Parathyroid adenoma (tissue), 2 donors: Measurements from ENCODE around the gene TADA2A.
"Not testable (repeated sequence)": the region's sequence is repeated elsewhere in the genome, so short reads cannot be mapped to it uniquely, and the experiment has no call there.

Experiments used
- H2AFZ ChIP-seq: fragments of 300-600 bp; sonication (generic); one replicate; pipeline ENCODE4 v1.7.0; 2017; ENCODE audit warnings: antibody characterized with exemption, mild to moderate bottlenecking
- H3K27ac ChIP-seq: fragments of 300-600 bp; sonication (generic); one replicate; pipeline ENCODE4 v1.7.0; 2017
- H3K27me3 ChIP-seq: fragments of 300-600 bp; sonication (generic); one replicate; pipeline ENCODE4 v1.7.0; 2017; ENCODE audit warnings: low read length; ENCODE audit not compliant: control insufficient read depth, insufficient read depth
- H3K36me3 ChIP-seq: fragments of 300-600 bp; sonication (generic); one replicate; pipeline ENCODE4 v1.7.0; 2017; ENCODE audit warnings: low read length; ENCODE audit not compliant: control insufficient read depth, insufficient read depth
- H3K4me1 ChIP-seq: fragments of 300-600 bp; sonication (generic); one replicate; pipeline ENCODE4 v1.7.0; 2017; ENCODE audit warnings: control low read depth
- H3K4me2 ChIP-seq: fragments of 300-600 bp; sonication (generic); one replicate; pipeline ENCODE4 v1.7.0; 2017; ENCODE audit warnings: low read length
- H3K4me3 ChIP-seq: fragments of 300-600 bp; sonication (generic); one replicate; pipeline ENCODE4 v1.7.0; 2017; ENCODE audit warnings: low read depth, low read length
- H3K79me2 ChIP-seq: fragments of 300-600 bp; sonication (generic); one replicate; pipeline ENCODE4 v1.7.0; 2017; ENCODE audit warnings: control low read depth
- H3K9ac ChIP-seq: fragments of 300-600 bp; sonication (generic); one replicate; pipeline ENCODE4 v1.7.0; 2017; ENCODE audit warnings: mild to moderate bottlenecking
- H3K9me3 ChIP-seq: fragments of 300-600 bp; sonication (generic); one replicate; pipeline ENCODE4 v1.7.0; 2017; ENCODE audit warnings: low read length; ENCODE audit not compliant: control insufficient read depth
- CTCF ChIP-seq: fragments of 300-600 bp; sonication (generic); IDR thresholded peaks from one replicate; pipeline ENCODE4 v1.7.0; 2017; ENCODE audit warnings: antibody characterized with exemption, mild to moderate bottlenecking
- donor health status: primary hyperparathyroidism.

Gene TADA2A

GRCh38 chr17:37429453-37429852 is 22.8 kb downstream of the TADA2A start:
- H3K36me3 ChIP-seq, result no peaks in the 10 kb centered on the region

GRCh38 chr17:37430051-37430627 is 23.5 kb downstream of the TADA2A start:
- no peaks in the 10 kb centered on the region for H3K27me3 ChIP-seq
- no peaks in the 10 kb centered on the region for H3K79me2 ChIP-seq
- no peak overlapping the region for H3K4me3 ChIP-seq
- no peaks in the 10 kb centered on the region for H3K36me3 ChIP-seq
- no peak overlapping the region for H2AFZ ChIP-seq
- H3K4me2 ChIP-seq, result no peak overlapping the region
- no peaks in the 10 kb centered on the region for H3K4me1 ChIP-seq
- H3K9me3 ChIP-seq, result no peaks in the 10 kb centered on the region
- TF ChIP-seq CTCF, result no peak
- H3K9ac ChIP-seq, result no peak overlapping the region
- H3K27ac ChIP-seq, result no peak overlapping the region

More at GRCh38 chr17:37429453-37429852, 22.8 kb downstream of the TADA2A start:
- Histone ChIP-seq H3K79me2 (no peaks in the 10 kb centered on the region), H3K4me2 (no peak overlapping the region), H3K27me3 (no peaks in the 10 kb centered on the region), H3K4me1 (no peaks in the 10 kb centered on the region), H3K9ac (no peak overlapping the region), H3K27ac (no peak overlapping the region), H3K9me3 (no peaks in the 10 kb centered on the region), H2AFZ (no peak overlapping the region), H3K4me3 (no peak overlapping the region)
- TF ChIP-seq CTCF, result no peak

- Histone ChIP-seq H3K4me3 (no peak overlapping the region), H3K4me1 (no peaks in the 10 kb centered on the region), H3K79me2 (no peaks in the 10 kb centered on the region), H3K9me3 (no peaks in the 10 kb centered on the region), H3K4me2 (no peak overlapping the region), H3K27me3 (no peaks in the 10 kb centered on the region), H2AFZ (no peak overlapping the region), H3K9ac (no peak overlapping the region), H3K36me3 (no peaks in the 10 kb centered on the region), H3K27ac (no peak overlapping the region)
- TF ChIP-seq CTCF, result no peak
These were observed 26.0 kb downstream of the TADA2A start for GRCh38 chr17:37432671-37433070.

- TF ChIP-seq CTCF, result no peak
- no peak overlapping the region for H2AFZ ChIP-seq
- no peak overlapping the region for H3K4me3 ChIP-seq
- H3K27ac ChIP-seq, result no peak overlapping the region
- H3K4me1 ChIP-seq, result peaks cover 5% of the 10 kb centered on the region
- H3K79me2 ChIP-seq, result no peaks in the 10 kb centered on the region
- no peak overlapping the region for H3K4me2 ChIP-seq
- H3K36me3 ChIP-seq, result no peaks in the 10 kb centered on the region
- H3K9me3 ChIP-seq, result no peaks in the 10 kb centered on the region
- no peak overlapping the region for H3K9ac ChIP-seq
- H3K27me3 ChIP-seq, result no peaks in the 10 kb centered on the region
These were observed 31.5 kb downstream of the TADA2A start for GRCh38 chr17:37438141-37438540.

GRCh38 chr17:37440424-37440823 is 33.7 kb downstream of the TADA2A start:
- no peaks in the 10 kb centered on the region for H3K36me3 ChIP-seq
- no peak overlapping the region for H3K27ac ChIP-seq
- TF ChIP-seq CTCF, result no peak
- no peak overlapping the region for H3K9ac ChIP-seq
- peaks cover 5% of the 10 kb centered on the region for H3K4me1 ChIP-seq
- no peak overlapping the region for H3K4me3 ChIP-seq
- no peaks in the 10 kb centered on the region for H3K79me2 ChIP-seq
- H2AFZ ChIP-seq, result no peak overlapping the region
- no peaks in the 10 kb centered on the region for H3K9me3 ChIP-seq
- H3K4me2 ChIP-seq, result no peak overlapping the region
- H3K27me3 ChIP-seq, result no peaks in the 10 kb centered on the region

GRCh38 chr17:37441369-37442014 is 34.8 kb downstream of the TADA2A start:
- H3K27me3 ChIP-seq, H3K9ac ChIP-seq, H3K4me2 ChIP-seq, H3K36me3 ChIP-seq, H3K4me3 ChIP-seq, H2AFZ ChIP-seq, H3K27ac ChIP-seq, H3K79me2 ChIP-seq, H3K9me3 ChIP-seq, H3K4me1 ChIP-seq: not testable (repeated sequence)
